CD4-positive, CD25-positive, alpha-beta regulatory T cell (primary cell): ENCODE results near the gene FNBP1L. TPM values are rescaled to one million over a fixed set of nuclear protein-coding genes. Genes with fewer than 3 reads are reported as not detected.
"Not testable (repeated sequence)": the region's sequence is repeated elsewhere in the genome, so short reads cannot be mapped to it uniquely, and the experiment has no call there.

Source experiments
- ATAC-seq, 2 donors: fragments of 150-1000 bp; cut with Tn5 transposase; one replicate each; pipeline ENCODE4 v1.10.0; 2021; ENCODE audit warnings: low read depth in 2 of 2, moderate number of reproducible peaks in 2 of 2, moderate library complexity in 1 of 2
- DNase-seq, 3 donors: peaks; one replicate each; pipeline versions ENCODE4 v3.0.0 to v3.0.0-alpha.2; 2012 to 2022; ENCODE audit warnings: mixed read lengths in 1 of 3
- H3K27ac ChIP-seq: one replicate; pipeline ENCODE4 v1.7.0; 2013; ENCODE audit warnings: mild to moderate bottlenecking, low read length; ENCODE audit not compliant: insufficient read depth, poor library complexity, severe bottlenecking
- H3K27me3 ChIP-seq: one replicate; pipeline ENCODE4 v1.7.0; 2013; ENCODE audit warnings: low read length; ENCODE audit not compliant: control insufficient read depth, insufficient read depth
- H3K36me3 ChIP-seq: one replicate; pipeline ENCODE4 v1.7.0; 2013; ENCODE audit warnings: mild to moderate bottlenecking, low read length, moderate library complexity; ENCODE audit not compliant: control insufficient read depth, insufficient read depth
- H3K4me1 ChIP-seq: 2 replicates; pipeline ENCODE4 v1.7.0; 2013; ENCODE audit warnings: mild to moderate bottlenecking, low read length; ENCODE audit not compliant: insufficient read depth, control insufficient read depth, poor library complexity, severe bottlenecking
- H3K4me3 ChIP-seq: one replicate; pipeline ENCODE4 v1.7.0; 2013; ENCODE audit warnings: low read depth, mild to moderate bottlenecking, low read length, moderate library complexity
- H3K9me3 ChIP-seq, 2 experiments: 1 replicate in 1 of 2; 2 replicates in 1 of 2; pipeline ENCODE4 v1.7.0; 2013; ENCODE audit warnings: low read length in 2 of 2, mild to moderate bottlenecking in 1 of 2, moderate library complexity in 1 of 2; ENCODE audit not compliant: control insufficient read depth in 2 of 2
- H3K27ac Mint-ChIP-seq, 3 donors: one replicate each; pipeline ENCODE4 v1.8.0; 2020 to 2022; ENCODE audit warnings: mild to moderate bottlenecking in 3 of 3, mixed read lengths in 3 of 3, moderate library complexity in 2 of 3
- H3K27me3 Mint-ChIP-seq: one replicate; pipeline ENCODE4 v1.8.0; 2022; ENCODE audit warnings: mild to moderate bottlenecking, mixed read lengths
- H3K36me3 Mint-ChIP-seq: one replicate; pipeline ENCODE4 v1.8.0; 2020; ENCODE audit warnings: mixed read lengths
- H3K4me1 Mint-ChIP-seq, 4 donors: one replicate each; pipeline ENCODE4 v1.8.0; 2020 to 2022; ENCODE audit warnings: mixed read lengths in 4 of 4, mild to moderate bottlenecking in 1 of 4
- H3K4me3 Mint-ChIP-seq, 4 donors: one replicate each; pipeline ENCODE4 v1.8.0; 2020 to 2022; ENCODE audit warnings: mild to moderate bottlenecking in 4 of 4, mixed read lengths in 4 of 4, moderate library complexity in 3 of 4
- H3K9me3 Mint-ChIP-seq, 7 donors: one replicate each; pipeline ENCODE4 v1.8.0; 2020 to 2022; ENCODE audit warnings: mixed read lengths in 7 of 7, mild to moderate bottlenecking in 3 of 7, moderate library complexity in 2 of 7
- polyA plus RNA-seq, 4 donors: library from polyadenylated mRNA; unstranded; fragments of 300-500 nt; fragmentation: Illumina TruSeq; gene quantifications; one replicate each; pipeline ENCODE4 v1.2.3, GENCODE V29; 2021
- total RNA-seq: library from RNA; stranded (reverse); gene quantifications from one replicate; pipeline ENCODE4 v1.2.3, GENCODE V29; 2022

FNBP1L gene
- total and polyA plus RNA-seq, 5 donors from 2014 or later, result 0.10 to 2.4 (median 0.34) TPM; not detected in 1

DNA sequence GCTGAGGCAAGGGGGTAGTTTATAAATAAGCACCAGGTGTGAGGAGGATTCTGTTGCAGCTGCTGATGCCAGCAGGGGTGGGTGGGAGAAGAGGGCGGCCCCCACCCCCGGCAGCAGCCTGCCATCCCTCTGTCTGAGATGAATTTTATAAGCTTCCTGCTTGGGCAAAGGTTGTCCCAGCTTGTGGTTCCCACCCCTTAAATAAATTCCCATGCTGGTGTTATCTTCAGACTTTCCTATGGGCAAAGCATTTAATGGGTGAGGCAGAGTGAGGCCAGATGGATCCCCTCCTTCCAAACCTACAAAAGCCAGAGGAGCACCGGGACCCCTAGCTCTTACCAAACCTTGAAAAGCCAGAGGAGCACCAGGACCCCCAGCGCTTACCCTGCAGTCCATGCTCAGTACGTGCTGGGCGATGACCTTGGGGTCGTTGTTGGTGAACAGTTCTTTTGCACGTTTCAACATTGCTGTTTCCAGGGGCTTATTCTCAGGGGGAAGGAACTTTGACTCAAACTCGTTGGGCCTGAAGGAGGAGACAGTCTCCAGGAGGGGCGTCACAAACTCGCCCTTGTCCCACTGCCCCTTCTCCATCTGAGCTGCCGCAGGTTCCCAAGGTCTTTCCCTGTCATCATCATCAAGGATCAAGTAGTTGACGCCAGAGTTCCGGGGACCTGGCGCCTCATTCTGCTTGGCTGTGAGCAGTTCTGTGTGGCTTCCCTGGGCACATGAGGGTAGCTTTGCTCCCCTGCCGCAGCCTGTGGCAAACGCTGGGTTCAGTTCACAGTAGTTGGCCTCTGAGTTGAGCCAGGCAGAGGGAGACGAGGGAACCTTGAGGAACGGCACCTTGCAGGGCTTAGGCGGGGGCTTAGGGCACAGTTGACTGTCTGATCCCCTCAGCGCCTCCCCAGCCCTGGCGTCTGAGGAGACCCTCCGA, 134.3 kb downstream of the FNBP1L start:
- no peak overlapping the region for H3K4me3 ChIP-seq
- no peaks in the 10 kb centered on the region for H3K4me1 ChIP-seq
- DNase-seq (no peak), ATAC-seq (no peak)
- Mint-ChIP-seq H3K27me3 (no peaks in the 10 kb centered on the region), H3K27ac (no peak overlapping the region), H3K9me3 (peaks cover 0 to 1% (median 0%) of the 10 kb centered on the region in 7 donors), H3K36me3 (no peaks in the 10 kb centered on the region), H3K4me3 (no peak overlapping the region), H3K4me1 (no peaks in the 10 kb centered on the region)
- no peak overlapping the region for H3K27ac ChIP-seq
- no peaks in the 10 kb centered on the region for H3K27me3 ChIP-seq
- H3K9me3 ChIP-seq, result no peaks in the 10 kb centered on the region
- no peaks in the 10 kb centered on the region for H3K36me3 ChIP-seq

DNA sequence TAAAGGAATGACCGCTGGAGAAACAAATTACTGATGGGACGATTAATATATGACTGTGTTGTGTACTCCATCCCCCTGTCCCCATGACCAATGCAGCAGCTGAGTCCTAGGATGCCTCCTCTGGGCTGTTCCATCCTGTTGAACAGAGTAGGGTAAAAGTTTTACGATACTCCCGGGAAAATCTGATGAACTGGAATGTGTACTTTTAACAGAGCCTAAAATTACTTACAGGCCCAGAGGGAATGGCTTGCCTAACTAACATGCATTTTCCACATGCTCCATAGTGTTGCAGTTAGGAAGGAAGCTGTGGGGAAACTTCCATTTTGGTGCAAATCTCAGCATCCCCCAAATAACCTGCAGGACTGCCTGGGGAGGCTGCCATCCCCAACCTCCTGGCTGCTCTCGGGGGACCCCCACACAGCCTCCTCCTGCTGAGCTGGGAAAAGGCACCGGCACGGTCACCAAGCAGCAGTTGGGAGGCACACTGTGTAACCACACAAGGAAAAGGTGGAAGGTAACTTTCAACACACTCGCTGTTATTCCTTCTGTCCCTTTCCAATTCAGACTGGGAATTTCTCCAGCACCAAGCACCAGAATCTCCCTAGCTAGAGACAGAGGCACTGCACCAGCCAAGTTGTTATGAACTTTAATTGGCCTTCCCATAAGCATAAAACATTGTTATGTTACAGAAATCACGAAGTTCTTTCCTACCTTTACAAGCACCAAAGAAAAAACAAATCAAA, 136.5 kb downstream of the FNBP1L start:
- Mint-ChIP-seq H3K27ac (no peak overlapping the region), H3K4me3 (no peak overlapping the region), H3K36me3 (peaks cover 5% of the 10 kb centered on the region), H3K9me3 (peaks cover 0 to 1% (median 0%) of the 10 kb centered on the region in 7 donors), H3K4me1 (no peaks in the 10 kb centered on the region), H3K27me3 (no peaks in the 10 kb centered on the region)
- H3K27me3 ChIP-seq, result no peaks in the 10 kb centered on the region
- DNase-seq (no peak), ATAC-seq (no peak)
- H3K9me3 ChIP-seq, result no peaks in the 10 kb centered on the region
- H3K4me3 ChIP-seq, result no peak overlapping the region
- H3K4me1 ChIP-seq, result no peaks in the 10 kb centered on the region
- H3K27ac ChIP-seq, result no peak overlapping the region
- H3K36me3 ChIP-seq, result no peaks in the 10 kb centered on the region

DNA sequence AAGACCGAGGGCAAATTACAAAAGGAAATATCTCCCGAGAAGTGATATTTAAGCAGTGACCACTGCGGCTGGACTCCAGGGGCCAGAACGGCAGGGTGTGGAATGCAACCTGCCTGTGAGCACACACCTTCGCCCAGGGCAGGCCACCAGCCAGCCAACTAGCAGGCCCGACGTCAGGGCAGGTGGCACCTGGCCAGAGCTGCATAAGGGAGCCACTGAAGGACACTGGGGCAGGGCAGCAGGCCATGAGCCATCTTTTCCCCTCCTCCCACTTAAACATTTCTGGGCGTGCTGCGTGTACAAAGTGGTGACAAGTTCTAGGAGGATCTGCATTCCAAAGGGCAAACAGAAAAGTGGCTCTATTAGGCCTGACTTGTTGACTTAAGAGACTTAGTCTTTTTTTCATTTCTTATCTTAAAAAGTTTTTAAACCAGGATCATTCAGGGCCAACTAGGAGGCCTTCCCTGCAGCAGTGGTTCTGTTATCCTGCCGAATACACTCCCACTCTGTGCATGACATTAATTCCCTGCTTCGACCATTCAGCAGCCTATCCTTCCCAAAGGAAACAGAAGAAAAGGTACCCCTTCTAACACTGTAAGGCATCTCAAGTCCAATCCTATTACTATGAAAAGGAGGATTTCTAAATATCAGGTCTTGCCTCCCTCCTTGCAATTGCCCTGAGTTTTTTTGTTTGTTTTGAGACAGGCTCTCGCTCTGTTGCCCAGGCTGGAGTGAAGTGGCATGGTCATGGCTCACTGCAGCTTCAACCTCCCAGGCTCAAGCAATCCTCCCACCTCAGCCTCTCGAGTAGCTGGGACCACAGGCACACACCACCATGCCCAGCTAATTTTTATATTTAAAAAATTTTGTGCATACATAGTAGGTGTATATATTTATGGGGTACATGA, 137.4 kb downstream of the FNBP1L start:
- ATAC-seq (no peak), DNase-seq (no peak)
- Mint-ChIP-seq H3K4me1 (no peaks in the 10 kb centered on the region), H3K4me3 (no peak overlapping the region), H3K27ac (no peak overlapping the region), H3K9me3 (peaks cover 0 to 1% (median 0%) of the 10 kb centered on the region in 7 donors), H3K27me3 (no peaks in the 10 kb centered on the region), H3K36me3 (peaks cover 5% of the 10 kb centered on the region)
- no peak overlapping the region for H3K4me3 ChIP-seq
- no peaks in the 10 kb centered on the region for H3K36me3 ChIP-seq
- H3K27me3 ChIP-seq, result no peaks in the 10 kb centered on the region
- H3K4me1 ChIP-seq, result no peaks in the 10 kb centered on the region
- no peaks in the 10 kb centered on the region for H3K9me3 ChIP-seq
- no peak overlapping the region for H3K27ac ChIP-seq

DNA sequence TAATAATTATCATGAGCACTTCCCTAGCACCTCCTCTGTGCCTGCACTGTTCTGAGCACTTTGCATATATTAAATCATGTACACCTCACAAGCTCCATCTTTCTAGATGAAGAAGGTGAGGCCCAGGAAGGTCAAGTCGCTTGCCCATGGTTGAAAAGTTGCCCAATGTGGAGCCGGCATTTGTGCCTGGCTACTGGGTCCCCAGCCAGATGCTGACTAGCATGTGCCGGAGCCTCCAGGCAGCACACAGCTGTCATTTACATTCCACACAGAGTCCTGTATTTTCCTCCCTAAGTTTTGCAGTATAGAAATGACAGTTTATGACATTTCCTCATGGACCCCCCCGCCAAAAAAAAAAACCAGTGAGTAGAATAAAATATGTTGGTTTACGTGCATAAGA, 139.4 kb downstream of the FNBP1L start:
- Mint-ChIP-seq H3K9me3 (peaks cover 0 to 1% (median 0%) of the 10 kb centered on the region in 7 donors), H3K27me3 (no peaks in the 10 kb centered on the region), H3K4me1 (peaks cover 0 to 3% (median 0%) of the 10 kb centered on the region in 4 donors), H3K36me3 (peaks cover 5% of the 10 kb centered on the region), H3K4me3 (no peak overlapping the region), H3K27ac (no peak overlapping the region)
- ATAC-seq, result no peak
- no peaks in the 10 kb centered on the region for H3K36me3 ChIP-seq
- no peak for DNase-seq
- H3K4me3 ChIP-seq, result no peak overlapping the region
- no peaks in the 10 kb centered on the region for H3K9me3 ChIP-seq
- no peaks in the 10 kb centered on the region for H3K4me1 ChIP-seq
- H3K27ac ChIP-seq, result no peak overlapping the region
- H3K27me3 ChIP-seq, result no peaks in the 10 kb centered on the region

DNA sequence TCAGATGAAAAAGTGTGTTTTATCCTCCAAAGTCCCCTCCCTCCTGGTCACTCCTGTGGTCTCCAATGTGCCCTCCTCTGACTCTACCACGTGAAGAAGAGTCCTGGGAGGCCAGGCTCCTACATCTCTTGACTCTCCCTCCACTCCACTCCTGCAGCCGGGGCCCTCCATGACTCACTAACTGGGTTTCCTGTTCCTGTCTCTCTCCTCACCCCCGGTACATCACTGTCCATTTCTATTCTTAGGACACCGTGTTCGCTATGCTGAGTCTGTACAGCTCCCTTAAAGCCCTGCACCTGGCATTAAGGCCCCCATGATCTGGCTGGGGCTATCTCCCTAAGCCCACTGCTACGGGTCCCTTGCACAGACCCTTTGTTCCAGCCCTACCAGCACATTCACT, 140.3 kb downstream of the FNBP1L start:
- no peak overlapping the region for H3K4me3 Mint-ChIP-seq

DNA sequence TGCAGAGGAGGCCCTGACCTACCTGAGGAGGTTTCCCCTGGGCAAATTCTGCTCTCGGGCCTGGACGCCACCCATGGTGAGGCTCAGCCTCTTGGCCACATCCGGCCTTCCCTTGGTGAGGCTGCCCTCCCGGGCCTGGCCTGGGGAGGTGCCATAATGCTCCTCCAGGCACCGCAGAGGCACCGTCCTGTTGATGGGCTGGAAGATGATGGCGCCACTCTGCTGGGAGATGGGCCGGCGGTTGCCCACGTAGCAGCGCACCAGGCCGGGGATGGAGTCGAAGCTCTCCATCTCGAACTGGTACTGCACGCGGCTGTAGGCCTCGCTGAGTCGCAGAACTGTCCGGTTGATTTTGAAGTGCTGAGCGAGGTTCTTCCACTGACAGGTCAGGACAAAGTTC, 141.0 kb downstream of the FNBP1L start:
- Histone ChIP-seq H3K9me3 (no peaks in the 10 kb centered on the region), H3K4me3 (no peak overlapping the region), H3K36me3 (no peaks in the 10 kb centered on the region), H3K27me3 (no peaks in the 10 kb centered on the region), H3K27ac (no peak overlapping the region), H3K4me1 (no peaks in the 10 kb centered on the region)
- Mint-ChIP-seq H3K27ac (no peak overlapping the region), H3K9me3 (peaks cover 0 to 1% (median 0%) of the 10 kb centered on the region in 7 donors), H3K4me3 (no peak overlapping the region), H3K4me1 (peaks cover 0 to 3% (median 0%) of the 10 kb centered on the region in 4 donors), H3K36me3 (peaks cover 5% of the 10 kb centered on the region), H3K27me3 (peaks cover 2% of the 10 kb centered on the region)
- DNase-seq, result no peak
- no peak for ATAC-seq

More for the DNA sequence above, 140.3 kb downstream of the FNBP1L start:
- Mint-ChIP-seq H3K4me1 (peaks cover 0 to 3% (median 0%) of the 10 kb centered on the region in 4 donors), H3K9me3 (peaks cover 0 to 1% (median 0%) of the 10 kb centered on the region in 7 donors), H3K27ac (no peak overlapping the region), H3K27me3 (no peaks in the 10 kb centered on the region), H3K36me3 (peaks cover 5% of the 10 kb centered on the region)
- H3K9me3 ChIP-seq, result no peaks in the 10 kb centered on the region
- H3K27ac ChIP-seq, result no peak overlapping the region
- no peak for DNase-seq
- H3K4me1 ChIP-seq, result no peaks in the 10 kb centered on the region
- no peak overlapping the region for H3K4me3 ChIP-seq
- no peak for ATAC-seq
- no peaks in the 10 kb centered on the region for H3K27me3 ChIP-seq
- no peaks in the 10 kb centered on the region for H3K36me3 ChIP-seq

DNA sequence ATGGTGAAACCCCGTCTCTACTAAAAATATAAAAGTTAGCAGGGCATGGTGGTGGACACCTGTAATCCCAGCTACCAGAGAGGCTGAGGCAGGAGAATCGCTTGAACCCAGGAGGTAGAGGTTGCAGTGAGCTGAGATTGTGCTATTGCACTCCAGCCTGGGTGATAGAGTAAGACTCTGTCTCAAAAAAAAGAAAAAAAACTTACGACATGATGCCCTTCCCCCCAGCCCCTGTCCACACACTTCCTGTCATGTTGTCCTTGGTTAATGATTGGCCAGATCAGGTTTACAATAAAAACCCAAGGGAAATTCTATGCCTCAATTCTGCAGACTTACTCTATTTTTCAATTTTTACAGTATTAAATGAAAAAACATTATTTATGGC, 143.4 kb downstream of the FNBP1L start:
- H3K27me3 Mint-ChIP-seq, H3K27ac Mint-ChIP-seq, H3K36me3 ChIP-seq, H3K4me3 ChIP-seq, H3K27me3 ChIP-seq, H3K4me1 Mint-ChIP-seq, H3K27ac ChIP-seq, DNase-seq, H3K36me3 Mint-ChIP-seq, H3K4me3 Mint-ChIP-seq, ATAC-seq, H3K4me1 ChIP-seq, H3K9me3 Mint-ChIP-seq, H3K9me3 ChIP-seq: not testable (repeated sequence)
